NCI-H526 (cell line): ENCODE data around the gene SLC30A2.

Source experiments
- DNase-seq, 2 experiments: peaks; one replicate each; lab custom pipeline; 2025; lab: John Stamatoyannopoulos, UW

SLC30A2 gene

GRCh38 chr1:26041401-26041800 is 4.5 kb downstream of the SLC30A2 start:
- DNase-seq = no peak

- no peak for DNase-seq
These were observed 7.0 kb downstream of the SLC30A2 start for GRCh38 chr1:26038904-26039303.

- no peak for DNase-seq
These were observed 7.4 kb downstream of the SLC30A2 start for GRCh38 chr1:26038477-26038876.

DNA sequence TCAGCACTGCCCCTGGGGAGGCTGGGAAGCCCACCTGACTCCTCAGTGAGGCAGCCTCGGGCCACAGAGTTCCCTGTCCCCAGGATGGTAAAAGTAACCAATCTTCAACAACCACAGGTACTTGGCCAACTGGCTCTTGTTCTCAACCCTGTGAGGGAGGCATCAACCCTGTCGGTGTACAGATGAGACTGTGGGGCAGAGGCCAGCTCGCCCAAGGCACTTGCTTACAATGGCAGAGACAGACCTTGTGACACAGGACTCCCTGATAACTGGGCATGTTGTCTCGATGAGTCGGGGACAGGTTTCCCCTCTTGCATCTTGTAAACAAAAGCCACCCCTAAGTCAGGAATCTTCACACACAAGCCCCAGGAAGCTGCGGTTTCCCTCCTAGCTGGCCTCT is 8.0 kb downstream of the SLC30A2 start:
- DNase-seq = no peak

DNA sequence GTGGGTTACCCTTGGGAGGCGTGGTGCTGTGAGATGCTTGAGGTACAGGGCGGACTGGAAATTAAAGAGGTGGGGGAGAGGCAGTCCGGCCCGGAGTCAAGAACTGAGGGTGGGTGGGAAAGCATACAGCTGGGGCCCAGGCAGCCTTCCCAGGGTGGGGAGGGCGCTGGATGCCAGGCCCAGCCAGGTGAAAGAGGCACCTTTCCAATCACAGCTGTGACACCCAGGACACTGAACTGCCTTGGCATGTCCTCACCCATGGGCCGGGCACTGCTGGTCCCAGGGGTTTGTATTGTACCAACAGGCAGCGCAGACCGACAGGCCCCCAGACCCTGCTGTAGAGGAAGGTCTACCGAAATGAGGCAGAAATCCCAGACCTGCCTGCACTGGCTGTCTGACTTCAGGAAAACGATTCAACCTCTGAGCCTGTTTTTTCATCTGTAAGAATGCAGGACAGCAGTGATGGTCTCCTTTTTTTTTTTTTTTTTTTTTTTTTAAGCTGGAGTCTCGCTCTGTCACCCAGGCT is 9.1 kb downstream of the SLC30A2 start:
- DNase-seq = no peak

DNA sequence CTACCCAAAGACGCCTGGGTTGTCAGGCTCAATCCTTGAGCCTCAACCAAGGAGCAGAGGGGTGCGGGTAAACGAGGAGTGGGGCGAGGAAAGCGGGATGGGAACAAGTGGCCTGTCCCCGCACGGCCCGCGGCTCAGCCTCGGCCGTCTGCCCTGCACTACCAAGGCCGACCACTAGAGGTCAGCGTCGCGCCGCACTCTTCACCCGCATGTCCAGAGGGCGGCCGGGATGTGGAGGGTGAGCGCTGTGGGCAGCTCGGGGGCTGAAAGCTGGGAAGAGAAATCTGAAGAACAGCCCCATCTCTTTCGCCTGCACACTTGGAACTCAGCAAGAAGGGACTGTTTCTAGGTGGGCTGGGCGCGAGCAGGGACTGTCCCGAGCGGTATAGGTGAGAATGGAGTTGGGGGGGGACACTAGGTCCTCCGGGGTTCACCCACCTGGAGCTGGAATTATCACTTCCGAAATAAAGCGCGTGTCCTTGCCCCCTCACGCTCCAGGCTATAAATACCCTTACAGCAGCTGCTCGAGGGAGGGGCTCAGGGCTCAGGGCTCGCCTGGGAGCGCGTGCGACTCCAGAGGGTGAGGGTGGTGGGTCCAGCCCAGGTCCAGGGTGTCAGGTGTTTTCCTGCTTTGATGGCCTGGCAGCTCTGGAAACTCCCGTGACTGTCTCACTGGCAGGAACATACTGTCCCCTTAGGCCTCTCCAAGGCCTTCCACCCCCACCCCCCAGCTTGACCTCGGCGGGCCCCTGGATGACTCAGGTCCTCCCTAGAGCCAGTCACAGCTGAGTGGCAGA is 9.8 kb downstream of the SLC30A2 start:
- DNase-seq = peak; percentile 38 to 88

- peak; percentile 79 to 97 for DNase-seq
These were observed 10.5 kb downstream of the SLC30A2 start for GRCh38 chr1:26035203-26035958.

DNA sequence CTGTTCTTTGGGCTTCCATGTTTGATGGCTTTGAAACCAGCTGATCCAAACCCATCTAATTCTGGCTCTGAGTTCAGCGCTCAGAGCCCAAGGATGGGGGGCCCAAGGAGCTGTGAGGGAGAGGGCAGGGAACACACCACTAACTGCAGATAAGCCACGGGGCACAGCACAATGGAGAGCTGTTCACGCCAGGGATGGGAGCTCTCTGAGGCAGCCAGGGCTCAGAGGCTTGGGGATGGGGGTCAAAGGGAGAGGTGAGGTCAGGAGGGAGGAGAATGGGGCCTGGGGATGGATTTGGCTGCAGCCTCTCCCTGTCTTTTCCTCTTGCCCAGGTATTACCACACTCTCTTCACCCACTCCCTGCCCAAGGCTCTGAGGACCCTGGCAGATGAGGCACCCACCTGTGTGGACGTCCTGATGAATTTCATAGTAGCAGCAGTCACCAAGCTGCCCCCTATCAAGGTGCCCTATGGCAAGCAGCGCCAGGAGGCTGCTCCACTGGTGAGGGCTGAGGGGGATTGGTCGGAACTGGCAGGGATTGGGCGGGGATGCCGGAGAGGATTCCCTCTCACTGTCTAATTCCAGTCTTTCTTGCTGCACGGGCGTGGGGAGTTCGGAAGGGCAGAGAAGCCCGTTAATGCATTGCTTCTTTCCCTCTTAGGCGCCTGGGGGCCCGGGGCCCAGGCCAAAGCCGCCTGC is 11.3 kb downstream of the SLC30A2 start:
- peak in 1 of 2 experiments; percentile 48 for DNase-seq

DNA sequence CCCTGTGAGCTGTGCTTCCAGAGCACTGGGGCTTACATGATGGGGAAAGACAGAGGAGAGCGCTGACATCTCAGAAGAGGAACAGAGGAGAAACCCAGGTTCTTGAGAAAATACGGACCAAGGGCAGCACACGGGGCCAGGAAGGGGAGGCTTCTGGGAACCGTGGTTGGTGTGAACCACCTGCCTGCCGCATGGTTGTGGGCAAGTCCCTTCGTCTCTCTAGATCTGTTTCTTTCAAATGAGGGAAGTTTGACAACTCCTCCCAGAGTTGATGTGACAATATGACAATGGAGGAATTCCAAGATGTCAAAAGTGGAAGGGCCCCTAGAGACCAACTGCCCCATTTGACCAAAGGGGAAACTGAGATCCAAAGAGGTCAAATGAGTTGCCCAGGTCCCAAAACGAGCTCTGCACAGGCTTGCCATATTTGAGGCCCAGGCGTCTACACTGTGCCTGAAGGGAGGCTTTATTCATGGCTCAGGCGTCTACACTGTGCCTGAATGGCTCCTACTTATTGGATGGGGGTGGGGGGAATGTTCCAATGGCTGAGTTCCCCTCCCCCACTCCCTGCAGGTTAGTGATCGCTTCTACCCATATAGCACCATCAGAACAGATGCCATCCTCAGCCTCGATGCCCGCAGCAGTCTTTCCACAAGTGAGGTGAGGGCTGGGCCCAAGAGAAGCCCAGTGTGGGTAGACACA is 13.1 kb downstream of the SLC30A2 start:
- no peak for DNase-seq

- no peak for DNase-seq
These were observed 14.2 kb downstream of the SLC30A2 start for GRCh38 chr1:26031611-26032220.

- DNase-seq = no peak
These were observed 14.7 kb downstream of the SLC30A2 start for GRCh38 chr1:26031196-26031595.

DNA sequence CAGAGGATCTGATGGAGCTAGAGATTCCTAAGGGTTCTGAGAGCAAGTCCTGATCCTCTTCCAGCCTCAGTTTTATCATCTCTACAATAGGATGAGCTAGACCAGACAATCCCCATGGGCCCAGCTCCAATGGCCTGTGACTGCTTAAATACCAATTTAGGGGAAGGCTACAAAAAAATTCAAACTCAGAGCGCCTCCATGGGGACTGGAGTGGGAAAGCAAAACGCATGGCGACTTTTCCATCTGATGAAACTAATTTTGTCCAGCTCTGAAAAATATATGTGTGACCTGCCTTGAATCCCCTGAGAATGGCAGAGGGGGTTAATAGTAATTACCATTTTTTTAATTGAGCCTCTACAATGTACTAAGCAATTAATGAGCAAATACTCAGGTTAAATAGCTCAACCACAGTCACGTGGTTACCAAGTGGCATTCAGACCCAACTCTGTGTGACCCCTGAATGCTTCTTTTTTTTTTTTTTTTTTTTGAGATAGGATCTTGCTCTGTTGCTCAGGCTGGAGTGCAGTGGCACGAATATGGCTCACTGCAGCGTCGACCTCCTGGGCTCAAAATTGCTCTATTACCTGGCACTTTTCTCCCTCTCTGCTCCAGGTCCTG is 15.9 kb downstream of the SLC30A2 start:
- DNase-seq = peak in 1 of 2 experiments; percentile 15

DNA sequence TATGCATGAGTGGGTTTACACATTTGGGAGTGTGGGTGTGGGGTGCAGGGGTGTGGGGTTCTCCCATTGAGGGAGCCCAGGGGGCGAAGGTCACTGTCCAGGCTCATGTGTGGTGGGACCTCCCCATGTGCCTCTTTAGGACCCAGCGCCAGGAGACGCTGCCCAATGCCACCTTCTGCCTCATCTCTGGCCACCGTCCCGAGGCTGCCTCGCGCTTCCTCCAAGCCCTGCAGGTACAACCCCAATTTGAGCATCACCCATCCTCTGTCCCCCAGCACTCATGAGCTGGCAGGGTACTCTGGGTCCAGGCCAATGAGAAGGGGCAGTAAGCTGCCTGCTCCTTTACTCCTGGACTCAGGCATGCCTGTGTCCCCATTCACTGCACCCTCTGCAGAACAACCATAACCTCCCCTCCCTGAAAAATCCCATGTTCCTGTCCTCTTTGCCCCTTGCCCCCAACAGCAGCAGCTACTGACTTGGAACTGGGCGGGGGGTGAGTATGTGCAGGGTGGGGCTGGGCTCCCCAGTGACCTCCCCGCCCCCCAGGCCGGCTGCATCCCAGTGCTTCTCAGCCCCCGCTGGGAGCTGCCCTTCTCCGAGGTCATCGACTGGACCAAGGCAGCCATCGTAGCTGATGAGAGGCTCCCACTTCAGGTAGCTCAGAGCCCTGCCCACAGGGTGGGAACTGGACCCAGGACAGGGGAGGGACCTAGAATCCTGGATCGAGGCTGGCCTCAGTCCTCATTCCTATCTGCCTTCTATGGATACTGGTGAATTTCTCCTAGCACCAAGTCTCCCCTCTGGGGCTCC is 16.7 kb downstream of the SLC30A2 start:
- no peak for DNase-seq

DNA sequence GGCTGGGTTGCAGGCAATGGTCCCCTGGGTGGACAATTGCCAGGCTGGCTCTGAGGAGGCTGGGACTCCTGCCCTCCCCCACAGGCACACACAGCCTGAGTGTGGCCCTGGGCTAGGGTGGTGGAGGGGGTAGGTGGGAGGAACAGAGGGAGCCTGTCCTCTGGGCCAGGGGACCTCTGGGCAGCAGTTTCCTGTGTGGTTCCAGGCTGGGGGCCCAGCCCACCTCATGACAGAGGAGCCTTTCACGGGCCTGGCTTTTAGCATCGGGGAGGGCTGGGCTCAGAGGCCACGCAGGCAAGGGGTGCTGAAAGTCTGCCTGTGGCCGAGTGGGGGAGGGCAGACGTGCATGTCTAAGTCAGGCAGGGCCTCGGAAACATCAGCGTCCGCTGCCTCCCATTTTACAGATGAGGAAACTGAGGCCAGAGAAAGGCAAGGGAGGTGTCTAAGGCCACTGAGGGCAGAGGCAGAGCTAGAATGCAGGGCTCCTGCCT is 17.4 kb downstream of the SLC30A2 start:
- no peak for DNase-seq

GRCh38 chr1:26027716-26028489 is 18.0 kb downstream of the SLC30A2 start:
- DNase-seq = no peak

- DNase-seq = no peak
These were observed 20.4 kb downstream of the SLC30A2 start for GRCh38 chr1:26025517-26025916.

- no peak for DNase-seq
These were observed 20.9 kb downstream of the SLC30A2 start for GRCh38 chr1:26025060-26025459.

DNA sequence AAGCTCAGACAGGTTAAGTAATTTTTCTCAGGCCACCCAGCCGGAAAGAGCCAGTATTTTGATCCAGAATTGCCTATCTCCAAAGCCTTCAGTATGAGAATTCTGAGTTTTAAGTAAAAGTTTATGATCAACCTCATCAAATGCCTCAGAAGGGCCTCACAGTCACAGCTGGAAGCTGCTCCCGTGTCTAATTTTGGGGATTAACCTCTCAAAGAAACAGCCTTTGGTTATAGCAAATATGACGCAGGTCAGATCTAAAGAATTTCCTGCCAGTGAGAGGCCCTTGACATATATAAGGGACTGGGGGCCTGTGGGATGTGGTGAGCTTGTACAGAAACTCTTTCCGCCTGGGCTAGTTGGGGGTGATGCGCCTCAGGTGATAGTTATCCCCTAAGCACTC is 22.1 kb downstream of the SLC30A2 start:
- DNase-seq = no peak

DNA sequence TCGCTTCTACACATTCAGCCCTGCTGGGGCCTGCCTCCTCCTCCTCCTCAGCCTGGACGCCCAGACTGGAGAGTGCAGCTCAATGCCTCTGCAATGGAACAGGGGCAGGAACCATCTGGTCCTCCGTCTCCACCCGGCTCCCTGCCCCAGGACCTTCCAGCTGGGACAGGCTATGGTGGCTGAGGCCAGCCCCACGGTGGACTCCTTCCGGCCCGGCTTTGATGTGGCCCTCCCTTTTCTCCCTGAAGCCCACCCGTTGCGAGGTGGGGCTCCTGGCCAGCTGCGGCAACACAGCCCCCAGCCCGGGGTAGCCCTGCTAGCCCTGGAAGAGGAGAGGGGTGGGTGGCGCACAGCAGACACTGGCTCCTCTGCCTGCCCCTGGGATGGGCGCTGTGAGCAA is 22.9 kb downstream of the SLC30A2 start:
- DNase-seq = no peak
